ENCODE data around the gene UNC79.
"Not testable (repeated sequence)": the region's sequence is repeated elsewhere in the genome, so short reads cannot be mapped to it uniquely, and the experiment has no call there.

UNC79 gene

DNA sequence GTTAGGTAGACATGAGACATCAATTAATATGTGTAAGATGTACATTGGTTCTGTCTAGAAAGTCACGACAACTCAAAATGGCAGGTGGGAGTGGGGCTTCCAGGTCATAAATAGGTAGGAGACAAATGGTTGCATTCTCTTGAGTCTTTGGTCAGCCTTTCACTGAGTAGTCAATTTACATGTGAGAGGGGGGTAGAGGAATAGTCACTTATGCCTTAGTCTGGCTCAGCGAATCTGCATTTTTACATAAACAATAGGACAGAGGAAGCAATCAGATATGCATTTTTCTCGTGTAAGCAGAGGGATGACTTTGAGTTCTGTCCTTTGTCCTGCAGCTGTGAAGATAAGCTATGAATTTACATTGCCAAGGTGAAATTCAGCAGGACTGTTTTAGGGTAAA, 27.8 kb upstream of the UNC79 start:
- H3K36me3 ChIP-seq (replicated peaks) = no peaks in the 10 kb centered on the region
- no peak overlapping the region for H3K4me3 ChIP-seq (ENCODE audit: low read depth, low read length)
- TF ChIP-seq, protein P1, sequence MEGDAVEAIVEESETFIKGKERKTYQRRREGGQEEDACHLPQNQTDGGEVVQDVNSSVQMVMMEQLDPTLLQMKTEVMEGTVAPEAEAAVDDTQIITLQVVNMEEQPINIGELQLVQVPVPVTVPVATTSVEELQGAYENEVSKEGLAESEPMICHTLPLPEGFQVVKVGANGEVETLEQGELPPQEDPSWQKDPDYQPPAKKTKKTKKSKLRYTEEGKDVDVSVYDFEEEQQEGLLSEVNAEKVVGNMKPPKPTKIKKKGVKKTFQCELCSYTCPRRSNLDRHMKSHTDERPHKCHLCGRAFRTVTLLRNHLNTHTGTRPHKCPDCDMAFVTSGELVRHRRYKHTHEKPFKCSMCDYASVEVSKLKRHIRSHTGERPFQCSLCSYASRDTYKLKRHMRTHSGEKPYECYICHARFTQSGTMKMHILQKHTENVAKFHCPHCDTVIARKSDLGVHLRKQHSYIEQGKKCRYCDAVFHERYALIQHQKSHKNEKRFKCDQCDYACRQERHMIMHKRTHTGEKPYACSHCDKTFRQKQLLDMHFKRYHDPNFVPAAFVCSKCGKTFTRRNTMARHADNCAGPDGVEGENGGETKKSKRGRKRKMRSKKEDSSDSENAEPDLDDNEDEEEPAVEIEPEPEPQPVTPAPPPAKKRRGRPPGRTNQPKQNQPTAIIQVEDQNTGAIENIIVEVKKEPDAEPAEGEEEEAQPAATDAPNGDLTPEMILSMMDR (IDR thresholded peaks at IDR 0.05; ENCODE audit: low read depth, low read length, missing control alignments) = no peak
- DNase-seq = no peak
- H3K27ac ChIP-seq = no peak overlapping the region
- no peaks in the 10 kb centered on the region for H3K27me3 ChIP-seq (replicated peaks)
- in situ Hi-C loops (cut with HindIII; ENCODE audit: low pct_ligation_motif_present, low sequenced_read_pairs) = no loop called here

DNA sequence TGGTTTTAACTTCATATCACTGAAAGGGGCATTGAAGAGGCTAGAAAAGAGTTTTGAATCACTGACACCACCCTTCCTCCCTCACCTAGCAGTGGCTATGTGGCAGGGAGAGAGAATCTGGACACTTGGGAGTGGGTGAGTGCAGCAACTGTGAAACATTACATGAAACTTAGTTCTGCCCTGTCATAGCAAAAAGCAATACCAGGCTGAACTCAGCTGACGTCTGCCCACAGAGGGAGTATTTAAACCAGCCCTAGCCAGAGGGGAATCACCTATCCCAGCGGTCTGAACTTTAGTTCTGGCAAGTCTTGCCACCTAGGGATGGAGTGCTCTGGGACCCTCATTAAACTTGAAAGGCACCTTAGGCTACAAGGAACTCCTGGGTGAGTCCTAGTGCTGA, 20.7 kb upstream of the UNC79 start:
- no peak overlapping the region for H3K4me3 ChIP-seq (ENCODE audit: low read depth, low read length)
- TF ChIP-seq, protein P1 (IDR thresholded peaks at IDR 0.05; ENCODE audit: low read depth, low read length, missing control alignments) = no peak
- H3K36me3 ChIP-seq (replicated peaks) = no peaks in the 10 kb centered on the region
- in situ Hi-C loops (cut with HindIII; ENCODE audit: low pct_ligation_motif_present, low sequenced_read_pairs) = no loop called here
- H3K27ac ChIP-seq = no peak overlapping the region
- no peak for DNase-seq
- H3K27me3 ChIP-seq (replicated peaks) = no peaks in the 10 kb centered on the region

DNA sequence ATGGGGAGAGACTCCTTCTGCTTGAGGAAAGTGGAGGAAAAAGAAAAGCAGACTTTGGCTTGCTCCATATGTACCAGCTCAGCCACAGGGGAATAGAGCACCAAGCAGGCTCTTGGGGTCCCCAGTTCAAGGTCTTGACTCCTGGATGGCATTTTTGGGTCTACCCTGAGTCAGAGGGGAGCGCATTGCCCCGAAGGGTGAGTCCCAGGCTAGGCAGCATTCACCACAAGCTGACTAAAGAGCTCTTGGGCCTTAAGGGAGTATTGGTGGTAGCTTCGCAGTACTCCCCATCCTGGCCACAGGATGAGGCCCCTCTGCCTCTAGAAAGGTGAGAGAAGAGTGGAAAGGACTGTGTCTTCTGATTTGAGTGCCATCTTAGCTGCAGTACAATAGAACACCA, 19.8 kb upstream of the UNC79 start:
- H3K4me3 ChIP-seq (ENCODE audit: low read depth, low read length) = no peak overlapping the region
- no peak for DNase-seq
- no peaks in the 10 kb centered on the region for H3K36me3 ChIP-seq (replicated peaks)
- in situ Hi-C loops (cut with HindIII; ENCODE audit: low pct_ligation_motif_present, low sequenced_read_pairs) = no loop called here
- no peak overlapping the region for H3K27ac ChIP-seq
- no peaks in the 10 kb centered on the region for H3K27me3 ChIP-seq (replicated peaks)
- TF ChIP-seq, protein P1 (IDR thresholded peaks at IDR 0.05; ENCODE audit: low read depth, low read length, missing control alignments) = no peak

DNA sequence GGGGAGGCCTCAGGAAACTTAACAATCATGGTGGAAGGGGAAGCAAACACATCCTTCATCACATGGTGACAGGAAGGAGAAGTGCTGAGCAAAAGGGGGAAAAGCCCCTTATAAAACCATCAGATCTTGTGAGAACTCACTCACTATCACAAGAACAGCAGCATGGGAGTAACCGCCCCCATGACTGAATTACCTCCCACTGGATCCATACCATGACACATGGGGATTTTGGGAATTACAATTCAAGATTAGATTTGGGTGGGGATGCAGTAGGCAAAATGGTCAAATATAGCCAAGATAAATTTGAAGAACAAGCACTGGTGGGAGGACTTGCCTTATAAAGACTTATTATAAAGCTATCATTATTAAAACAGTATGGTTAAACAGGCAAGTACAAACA, 5.6 kb upstream of the UNC79 start:
- H3K27ac ChIP-seq; H3K36me3 ChIP-seq (replicated peaks); DNase-seq; H3K4me3 ChIP-seq (ENCODE audit: low read depth, low read length); in situ Hi-C loops (cut with HindIII; ENCODE audit: low pct_ligation_motif_present, low sequenced_read_pairs); H3K27me3 ChIP-seq (replicated peaks): not testable (repeated sequence)

DNA sequence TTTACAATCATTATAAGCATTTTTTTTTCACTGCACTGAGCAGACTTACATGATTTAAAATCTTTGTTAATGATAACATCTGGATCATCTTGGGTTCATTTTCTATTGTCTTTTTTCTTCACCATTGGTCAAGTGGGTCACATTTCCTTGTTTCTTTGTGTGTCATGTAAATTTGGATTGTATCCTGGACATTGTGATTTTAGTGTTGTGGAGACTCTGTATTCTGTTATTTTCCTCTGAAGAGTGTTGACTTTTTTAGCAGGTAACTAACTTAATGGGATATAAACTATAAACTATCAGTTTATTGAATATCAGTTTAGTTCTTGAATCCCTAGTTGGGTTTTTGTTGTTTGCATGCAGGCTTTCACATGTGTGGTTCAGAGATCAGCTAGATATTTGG, 4.0 kb upstream of the UNC79 start:
- Histone ChIP-seq H3K36me3 (replicated peaks) (no peaks in the 10 kb centered on the region), H3K27me3 (replicated peaks) (peaks cover 7% of the 10 kb centered on the region), H3K4me3 (ENCODE audit: low read depth, low read length) (no peak overlapping the region), H3K27ac (no peak overlapping the region)
- in situ Hi-C loops (cut with HindIII; ENCODE audit: low pct_ligation_motif_present, low sequenced_read_pairs) = no loop called here
- TF ChIP-seq, protein P1 (IDR thresholded peaks at IDR 0.05; ENCODE audit: low read depth, low read length, missing control alignments) = no peak
- no peak for DNase-seq

DNA sequence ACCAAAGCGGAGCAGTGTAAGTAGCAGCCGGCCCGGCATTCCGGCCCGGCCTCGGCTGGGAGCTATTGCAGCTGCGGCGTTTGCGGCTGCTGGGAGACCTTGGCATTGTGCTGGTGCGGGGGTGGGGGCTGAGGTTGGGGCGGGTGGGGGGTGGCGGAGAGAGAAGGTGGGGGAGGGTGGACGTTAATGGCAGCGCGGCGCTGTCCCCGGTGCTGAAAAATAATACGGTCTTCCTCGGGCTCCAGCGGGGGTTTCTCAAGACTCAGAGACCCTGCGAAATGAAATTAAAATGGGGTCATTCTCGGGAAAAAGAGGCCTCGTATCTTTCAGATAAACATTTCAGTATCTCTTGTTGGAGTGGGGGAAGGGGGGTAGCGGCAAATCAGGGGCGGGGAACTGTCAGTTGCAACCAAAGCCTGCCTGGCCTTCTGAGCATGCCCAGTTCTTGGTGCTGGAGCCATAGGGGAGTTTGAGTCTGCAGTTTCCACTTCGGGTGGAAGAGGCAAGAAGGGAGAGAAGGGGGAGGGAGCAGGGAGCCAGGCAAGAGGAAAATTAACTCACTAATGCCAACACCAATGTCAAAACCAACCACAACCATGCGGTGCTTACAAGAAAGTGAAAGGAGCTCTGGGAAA, 414 bp downstream of the UNC79 start:
- Histone ChIP-seq H3K27ac (no peak overlapping the region), H3K4me3 (ENCODE audit: low read depth, low read length) (peak overlapping the region; percentile 37), H3K36me3 (replicated peaks) (no peaks in the 10 kb centered on the region), H3K27me3 (replicated peaks) (peaks cover 7% of the 10 kb centered on the region)
- peak; percentile 1 for DNase-seq
- TF ChIP-seq, protein P1 (IDR thresholded peaks at IDR 0.05; ENCODE audit: low read depth, low read length, missing control alignments) = no peak
- in situ Hi-C loops (cut with HindIII; ENCODE audit: low pct_ligation_motif_present, low sequenced_read_pairs) = no loop called here
